Neural crest cell (in vitro differentiated cells): ENCODE measurements around the gene CDRT4. TPM values are rescaled to one million over a fixed set of nuclear protein-coding genes. Genes with fewer than 3 reads are reported as not detected.
A peak's percentile ranks its signal among the peaks of the same experiment; 100 is the strongest.

Experiments used
- DNase-seq: peaks from one replicate; pipeline ENCODE4 v3.0.0; 2021; ENCODE audit warnings: low read depth, mixed read lengths, low spot score
- H3K27ac Mint-ChIP-seq: one replicate; pipeline ENCODE4 v1.8.0; 2021; ENCODE audit warnings: mild to moderate bottlenecking, mixed read lengths; ENCODE audit not compliant: unreplicated experiment
- H3K27me3 Mint-ChIP-seq: 2 replicates; pipeline ENCODE4 v1.8.0; 2021; ENCODE audit warnings: low read depth, mild to moderate bottlenecking, mixed read lengths
- H3K36me3 Mint-ChIP-seq: 2 replicates; pipeline ENCODE4 v1.8.0; 2021; ENCODE audit warnings: low read depth, mild to moderate bottlenecking, mixed read lengths
- H3K4me1 Mint-ChIP-seq: 2 replicates; pipeline ENCODE4 v1.8.0; 2021; ENCODE audit warnings: mixed read lengths
- H3K4me3 Mint-ChIP-seq: one replicate; pipeline ENCODE4 v1.8.0; 2021; ENCODE audit warnings: mild to moderate bottlenecking, mixed read lengths
- H3K9me3 Mint-ChIP-seq: 2 replicates; pipeline ENCODE4 v1.8.0; 2021; ENCODE audit warnings: mixed read lengths
- total RNA-seq: library from RNA; stranded (reverse); gene quantifications from 2 replicates; pipeline ENCODE4 v1.2.1, GENCODE V29; 2021
- TF ChIP-seq, protein P1 (sequence below): fragments of 200-600 bp; sonication (generic); conservative IDR thresholded peaks from 2 replicates; pipeline ENCODE4 v1.5.0; 2021; ENCODE audit warnings: antibody characterized with exemption, mild to moderate bottlenecking

CDRT4 gene
- total RNA-seq, 1 donor from 2014 or later, result 2.8 TPM

DNA sequence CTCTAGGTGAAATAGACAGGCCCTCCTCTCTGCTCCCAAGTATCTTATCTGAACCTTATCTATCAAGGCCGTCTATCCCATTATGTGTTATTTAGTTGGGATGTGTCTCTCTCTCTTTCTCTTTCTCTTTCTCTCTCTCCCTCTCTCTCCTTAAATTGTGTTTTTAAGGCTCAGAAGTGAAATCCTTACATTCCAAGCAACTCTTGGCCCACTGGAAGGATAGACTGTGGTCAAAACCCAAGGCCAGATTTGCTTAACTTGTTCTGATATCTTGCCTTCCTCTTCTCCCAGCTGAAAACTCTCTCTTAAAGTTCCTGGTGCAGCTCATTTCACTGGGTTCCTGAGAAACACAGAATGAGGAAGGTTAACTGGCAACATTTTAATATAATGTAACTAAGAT, 14.7 kb downstream of the CDRT4 start:
- peaks cover 6% of the 10 kb centered on the region for H3K36me3 Mint-ChIP-seq
- H3K9me3 Mint-ChIP-seq, result no peaks in the 10 kb centered on the region
- peaks cover 32% of the 10 kb centered on the region for H3K4me1 Mint-ChIP-seq
- no peak overlapping the region for H3K4me3 Mint-ChIP-seq
- H3K27ac Mint-ChIP-seq, result no peak overlapping the region
- DNase-seq, result no peak
- H3K27me3 Mint-ChIP-seq, result no peaks in the 10 kb centered on the region
- TF ChIP-seq, protein P1, sequence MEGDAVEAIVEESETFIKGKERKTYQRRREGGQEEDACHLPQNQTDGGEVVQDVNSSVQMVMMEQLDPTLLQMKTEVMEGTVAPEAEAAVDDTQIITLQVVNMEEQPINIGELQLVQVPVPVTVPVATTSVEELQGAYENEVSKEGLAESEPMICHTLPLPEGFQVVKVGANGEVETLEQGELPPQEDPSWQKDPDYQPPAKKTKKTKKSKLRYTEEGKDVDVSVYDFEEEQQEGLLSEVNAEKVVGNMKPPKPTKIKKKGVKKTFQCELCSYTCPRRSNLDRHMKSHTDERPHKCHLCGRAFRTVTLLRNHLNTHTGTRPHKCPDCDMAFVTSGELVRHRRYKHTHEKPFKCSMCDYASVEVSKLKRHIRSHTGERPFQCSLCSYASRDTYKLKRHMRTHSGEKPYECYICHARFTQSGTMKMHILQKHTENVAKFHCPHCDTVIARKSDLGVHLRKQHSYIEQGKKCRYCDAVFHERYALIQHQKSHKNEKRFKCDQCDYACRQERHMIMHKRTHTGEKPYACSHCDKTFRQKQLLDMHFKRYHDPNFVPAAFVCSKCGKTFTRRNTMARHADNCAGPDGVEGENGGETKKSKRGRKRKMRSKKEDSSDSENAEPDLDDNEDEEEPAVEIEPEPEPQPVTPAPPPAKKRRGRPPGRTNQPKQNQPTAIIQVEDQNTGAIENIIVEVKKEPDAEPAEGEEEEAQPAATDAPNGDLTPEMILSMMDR, result no peak

DNA sequence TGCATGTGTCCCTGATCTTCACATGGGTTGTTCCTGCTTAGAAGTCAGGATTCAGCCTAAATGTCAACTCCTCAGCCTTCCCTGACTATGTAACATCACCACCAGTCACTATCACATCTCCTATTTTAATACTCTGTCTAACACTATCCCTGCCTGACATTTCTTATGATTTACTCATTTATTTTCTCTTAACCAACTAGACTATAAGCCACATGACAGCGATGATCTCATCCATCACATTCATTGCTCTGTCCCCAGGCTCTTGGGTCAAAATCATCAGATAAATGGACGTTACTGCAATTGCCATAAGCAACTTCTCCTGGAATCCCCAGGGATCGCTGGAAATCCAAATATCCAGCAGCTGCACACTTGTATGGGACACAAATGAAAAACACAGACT, 15.7 kb downstream of the CDRT4 start:
- no peaks in the 10 kb centered on the region for H3K27me3 Mint-ChIP-seq
- peaks cover 4% of the 10 kb centered on the region for H3K36me3 Mint-ChIP-seq
- DNase-seq, result no peak
- no peaks in the 10 kb centered on the region for H3K9me3 Mint-ChIP-seq
- TF ChIP-seq, protein P1, result no peak
- H3K4me3 Mint-ChIP-seq, result no peak overlapping the region
- peaks cover 29% of the 10 kb centered on the region for H3K4me1 Mint-ChIP-seq
- no peak overlapping the region for H3K27ac Mint-ChIP-seq

DNA sequence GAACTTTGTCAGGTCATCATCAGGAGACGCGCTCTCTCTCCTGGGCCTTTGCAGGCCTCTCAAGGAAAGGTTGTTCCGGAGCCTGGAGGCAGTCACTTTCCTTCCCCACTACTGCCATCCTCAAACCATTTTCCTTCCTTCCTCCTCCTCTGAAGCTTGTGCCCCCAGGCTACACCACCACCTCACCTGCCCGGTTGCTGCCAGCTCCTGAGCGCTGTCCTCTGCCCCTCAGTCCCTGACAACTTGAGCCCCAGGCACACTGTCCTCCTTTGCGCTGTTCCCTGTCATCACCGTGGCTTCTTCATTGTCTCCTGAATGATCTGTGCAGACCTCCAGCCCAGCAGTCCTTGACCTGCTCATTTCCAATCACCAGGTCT, 18.9 kb downstream of the CDRT4 start:
- TF ChIP-seq, protein P1, result no peak
- Mint-ChIP-seq H3K36me3 (no peaks in the 10 kb centered on the region), H3K4me3 (no peak overlapping the region), H3K27me3 (no peaks in the 10 kb centered on the region), H3K27ac (peak overlapping the region; percentile 87), H3K9me3 (no peaks in the 10 kb centered on the region), H3K4me1 (peaks cover 33% of the 10 kb centered on the region)
- no peak for DNase-seq

DNA sequence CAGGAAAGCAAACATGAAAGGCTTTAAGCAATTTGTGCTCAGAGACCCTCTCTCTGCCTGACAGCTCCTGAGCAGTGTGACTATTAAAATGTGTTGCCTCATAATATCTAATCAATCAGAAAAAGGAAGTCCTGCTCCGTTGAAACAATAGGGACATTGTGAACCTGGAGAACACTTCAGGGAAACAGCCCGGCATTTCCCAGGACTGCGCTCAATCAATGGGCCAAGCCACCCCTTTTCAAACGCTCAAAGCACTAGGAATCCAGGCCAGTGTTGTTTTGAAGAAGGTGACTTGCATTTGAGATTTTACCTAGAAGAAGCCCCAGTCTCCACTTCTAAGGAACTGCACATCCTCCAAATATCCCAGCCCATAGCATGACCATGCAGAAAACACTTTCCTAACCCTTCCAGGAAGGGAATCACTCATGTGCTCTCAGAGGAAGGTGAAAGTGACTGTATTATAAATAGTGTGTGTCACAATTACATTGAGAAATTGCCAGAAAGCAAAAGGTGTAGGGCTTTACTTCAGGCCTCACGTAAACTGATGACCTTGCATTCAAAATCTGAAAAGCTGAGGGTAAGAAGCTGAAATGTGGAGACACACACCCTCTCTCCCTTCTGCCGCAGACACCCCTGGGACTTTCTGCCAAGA, 19.4 kb downstream of the CDRT4 start:
- no peak overlapping the region for H3K27ac Mint-ChIP-seq
- H3K36me3 Mint-ChIP-seq, result no peaks in the 10 kb centered on the region
- DNase-seq, result no peak
- H3K27me3 Mint-ChIP-seq, result no peaks in the 10 kb centered on the region
- H3K4me3 Mint-ChIP-seq, result no peak overlapping the region
- H3K9me3 Mint-ChIP-seq, result no peaks in the 10 kb centered on the region
- H3K4me1 Mint-ChIP-seq, result peaks cover 36% of the 10 kb centered on the region
- TF ChIP-seq, protein P1, result no peak

DNA sequence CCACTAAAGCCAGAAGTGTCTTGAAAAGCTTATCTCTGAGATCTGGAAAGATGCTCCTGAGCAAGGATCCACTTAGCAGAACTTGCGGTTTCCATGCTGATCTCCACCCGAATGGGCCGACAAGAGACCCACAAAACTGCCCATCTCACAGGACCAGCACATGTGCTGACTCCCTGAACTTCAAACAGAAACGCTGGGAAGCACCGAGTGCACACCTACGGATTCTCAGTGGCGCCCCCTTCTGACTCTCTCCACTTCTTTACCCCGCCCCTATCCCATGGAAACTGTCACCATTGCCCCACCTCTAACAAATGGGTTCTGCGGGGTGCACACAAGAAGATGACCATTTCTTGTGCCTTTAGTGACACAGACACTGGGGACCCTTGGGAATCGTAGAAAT, 21.4 kb downstream of the CDRT4 start:
- peaks cover 54% of the 10 kb centered on the region for H3K4me1 Mint-ChIP-seq
- DNase-seq, result no peak
- no peak overlapping the region for H3K27ac Mint-ChIP-seq
- H3K36me3 Mint-ChIP-seq, result peaks cover 3% of the 10 kb centered on the region
- no peak overlapping the region for H3K4me3 Mint-ChIP-seq
- H3K9me3 Mint-ChIP-seq, result no peaks in the 10 kb centered on the region
- no peaks in the 10 kb centered on the region for H3K27me3 Mint-ChIP-seq
- TF ChIP-seq, protein P1, result no peak
